ENCODE data around the gene FIS1. TPM values are rescaled to one million over a fixed set of nuclear protein-coding genes. Genes with fewer than 3 reads are reported as not detected.

Gene FIS1
- total RNA-seq, 1 donor from 2014 or later = 133 TPM

- ATAC-seq (peak; percentile 2 to 18), DNase-seq (peak; percentile 59)
- intact Hi-C loops (cut with DNase I) = no loop called here
- Histone ChIP-seq H3K4me3 (peak overlapping the region; percentile 94), H3K27ac (peak overlapping the region; percentile 93), H3K27me3 (ENCODE audit: low read depth) (no peaks in the 10 kb centered on the region), H3K36me3 (peaks cover 50% of the 10 kb centered on the region), H3K9me3 (no peaks in the 10 kb centered on the region), H3K4me1 (peaks cover 30% of the 10 kb centered on the region)
- no peak for TF ChIP-seq CTCF (IDR thresholded peaks at IDR 0.05)
These were observed 28.7 kb downstream of the FIS1 start for GRCh38 chr7:101216001-101216859.

- intact Hi-C loops (cut with DNase I) = no loop called here
- TF ChIP-seq CTCF (IDR thresholded peaks at IDR 0.05) = no peak
- no peak overlapping the region for H3K27ac ChIP-seq
- H3K4me1 ChIP-seq = peaks cover 10% of the 10 kb centered on the region
- H3K36me3 ChIP-seq = peaks cover 85% of the 10 kb centered on the region
- H3K4me3 ChIP-seq = no peak overlapping the region
- no peak for DNase-seq
- no peaks in the 10 kb centered on the region for H3K9me3 ChIP-seq
- no peak for ATAC-seq
- H3K27me3 ChIP-seq (ENCODE audit: low read depth) = no peaks in the 10 kb centered on the region
These were observed 32.9 kb downstream of the FIS1 start for GRCh38 chr7:101212014-101212413.

GRCh38 chr7:101211501-101211900, 33.4 kb downstream of the FIS1 start:
- no peak for TF ChIP-seq CTCF (IDR thresholded peaks at IDR 0.05)
- no peak overlapping the region for H3K4me3 ChIP-seq

GRCh38 chr7:101210143-101210542, 34.7 kb downstream of the FIS1 start:
- Histone ChIP-seq H3K9me3 (no peaks in the 10 kb centered on the region), H3K27ac (no peak overlapping the region), H3K27me3 (ENCODE audit: low read depth) (no peaks in the 10 kb centered on the region), H3K4me1 (no peaks in the 10 kb centered on the region), H3K4me3 (no peak overlapping the region), H3K36me3 (peaks cover 89% of the 10 kb centered on the region)
- ATAC-seq = no peak
- DNase-seq = no peak
- TF ChIP-seq CTCF (IDR thresholded peaks at IDR 0.05) = no peak
- intact Hi-C loops (cut with DNase I) = no loop called here

More at GRCh38 chr7:101211501-101211900, 33.4 kb downstream of the FIS1 start:
- intact Hi-C loops (cut with DNase I) = no loop called here
- peaks cover 90% of the 10 kb centered on the region for H3K36me3 ChIP-seq
- H3K27ac ChIP-seq = no peak overlapping the region
- H3K4me1 ChIP-seq = peaks cover 7% of the 10 kb centered on the region
- H3K27me3 ChIP-seq (ENCODE audit: low read depth) = no peaks in the 10 kb centered on the region
- ATAC-seq (no peak), DNase-seq (no peak)
- no peaks in the 10 kb centered on the region for H3K9me3 ChIP-seq

GRCh38 chr7:101208794-101209193, 36.1 kb downstream of the FIS1 start:
- H3K27ac ChIP-seq = no peak overlapping the region
- H3K9me3 ChIP-seq = no peaks in the 10 kb centered on the region
- no peak overlapping the region for H3K4me3 ChIP-seq
- peaks cover 76% of the 10 kb centered on the region for H3K36me3 ChIP-seq
- intact Hi-C loops (cut with DNase I) = no loop called here
- TF ChIP-seq CTCF (IDR thresholded peaks at IDR 0.05) = no peak
- H3K27me3 ChIP-seq (ENCODE audit: low read depth) = no peaks in the 10 kb centered on the region
- no peaks in the 10 kb centered on the region for H3K4me1 ChIP-seq
- no peak for ATAC-seq
- no peak for DNase-seq
